MCF 10A (cell line): ENCODE measurements around the gene ADCY4. TPM values are rescaled to one million over a fixed set of nuclear protein-coding genes. Genes with fewer than 3 reads are reported as not detected.

Source experiments
- BruUV-seq: library from RNA; stranded (reverse); fragments of 400-500 nt; replicated peaks from 2 replicates; lab custom pipeline; 2021; lab: Mats Ljungman, UMichigan
- CTCF ChIA-PET: fragments of 300-600 bp; sonication (Branson Sonifier 250); formaldehyde crosslinking; extraction: SDS; loops from one replicate; lab custom pipeline; 2021; ENCODE audit warnings: antibody characterized with exemption, inconsistent platforms; lab: Yijun Ruan, JAX
- POLR2A ChIA-PET: fragments of 300-600, 350-650 bp; sonication (Branson Sonifier 250); formaldehyde crosslinking; extraction: SDS; loops from one replicate; lab custom pipeline; 2020; ENCODE audit warnings: antibody characterized with exemption, inconsistent platforms; lab: Yijun Ruan, JAX
- DNase-seq: peaks from one replicate; pipeline ENCODE4 v3.0.0-alpha.2; 2018; ENCODE audit not compliant: unreplicated experiment
- H3K27ac Mint-ChIP-seq: one replicate; pipeline ENCODE4 v1.8.0; 2022; ENCODE audit warnings: mild to moderate bottlenecking, low read depth, mixed read lengths; ENCODE audit not compliant: unreplicated experiment
- H3K27me3 Mint-ChIP-seq: one replicate; pipeline ENCODE4 v1.8.0; 2022; ENCODE audit warnings: mixed read lengths; ENCODE audit not compliant: insufficient read depth, unreplicated experiment
- H3K36me3 Mint-ChIP-seq: one replicate; pipeline ENCODE4 v1.8.0; 2022; ENCODE audit warnings: mild to moderate bottlenecking, moderate library complexity, mixed read lengths; ENCODE audit not compliant: insufficient read depth, unreplicated experiment
- H3K4me1 Mint-ChIP-seq: one replicate; pipeline ENCODE4 v1.8.0; 2022; ENCODE audit warnings: mixed read lengths; ENCODE audit not compliant: insufficient read depth, unreplicated experiment
- H3K4me3 Mint-ChIP-seq: one replicate; pipeline ENCODE4 v1.8.0; 2022; ENCODE audit warnings: mild to moderate bottlenecking, moderate library complexity, mixed read lengths; ENCODE audit not compliant: unreplicated experiment
- H3K9me3 Mint-ChIP-seq: one replicate; pipeline ENCODE4 v1.8.0; 2022; ENCODE audit warnings: mixed read lengths; ENCODE audit not compliant: unreplicated experiment
- CTCF ChIP-seq: fragments of 200-600 bp; IDR thresholded peaks from one replicate; pipeline ENCODE4 v1.8.0; 2022; ENCODE audit warnings: antibody characterized with exemption, mild to moderate bottlenecking; ENCODE audit not compliant: unreplicated experiment
- intact Hi-C: fragments of 100-400 bp; cut with micrococcal nuclease; formaldehyde crosslinking; loops from 2 replicates; pipeline ENCODE4 v1.14.1; 2022
- total RNA-seq: library from RNA; stranded (reverse); gene quantifications from 2 replicates; pipeline ENCODE4 v1.2.3, GENCODE V29; 2022

Gene ADCY4
- total RNA-seq, 1 experiment from 2014 or later: not detected

GRCh38 chr14:24273422-24273998 is 61.4 kb downstream of the ADCY4 start:
- intact Hi-C loops: no loop called here
- DNase-seq: peak; percentile 62
- no peak for TF ChIP-seq CTCF
- peaks cover 12% of the 10 kb centered on the region for H3K36me3 Mint-ChIP-seq
- peaks cover 36% of the 10 kb centered on the region for H3K4me1 Mint-ChIP-seq
- no TSS peak for BruUV-seq
- no peaks in the 10 kb centered on the region for H3K27me3 Mint-ChIP-seq
- POLR2A ChIA-PET: interaction anchor here (0.6 to 9.5 kb wide), 30 partner anchors 9 to 1178 kb away, joined by 3 to 146 read pairs (median 6); partner anchors contain the start of genes AP1G2, C14orf119, CHMP4A and DCAF11
- peaks cover 5% of the 10 kb centered on the region for H3K9me3 Mint-ChIP-seq
- H3K4me3 Mint-ChIP-seq: peak overlapping the region; percentile 26
- H3K27ac Mint-ChIP-seq: peak overlapping the region; percentile 16
- CTCF ChIA-PET: interaction anchor here (0.6 to 32.3 kb wide), 19 partner anchors 8 to 169 kb away, joined by 3 to 457 read pairs (median 7); partner anchors contain the start of genes CIDEB, DHRS1, LTB4R2 and MDP1

GRCh38 chr14:24272467-24272866 is 62.4 kb downstream of the ADCY4 start:
- BruUV-seq: no TSS peak
- H3K4me1 Mint-ChIP-seq: peaks cover 32% of the 10 kb centered on the region
- ChIA-PET CTCF (interaction anchor here (0.6 to 32.3 kb wide), 14 partner anchors 8 to 1596 kb away, joined by 3 to 457 read pairs (median 8); partner anchors contain the start of genes CIDEB, DHRS1, LTB4R2 and NOP9), POLR2A (interaction anchor here (0.8 to 9.5 kb wide), 18 partner anchors 8 to 159 kb away, joined by 3 to 146 read pairs (median 8); partner anchors contain the start of genes CIDEB, DCAF11, DHRS1 and LTB4R2)
- no peaks in the 10 kb centered on the region for H3K9me3 Mint-ChIP-seq
- intact Hi-C loops: no loop called here
- peak overlapping the region; percentile 89 for H3K4me3 Mint-ChIP-seq
- no peak for DNase-seq
- H3K27me3 Mint-ChIP-seq: no peaks in the 10 kb centered on the region
- no peak for TF ChIP-seq CTCF
- peaks cover 14% of the 10 kb centered on the region for H3K36me3 Mint-ChIP-seq
- peak overlapping the region; percentile 16 for H3K27ac Mint-ChIP-seq

- no peak for TF ChIP-seq CTCF
- no peak for DNase-seq
- Mint-ChIP-seq H3K27me3 (no peaks in the 10 kb centered on the region), H3K9me3 (no peaks in the 10 kb centered on the region), H3K4me1 (peaks cover 38% of the 10 kb centered on the region), H3K27ac (peak overlapping the region; percentile 16), H3K36me3 (peaks cover 14% of the 10 kb centered on the region), H3K4me3 (peak overlapping the region; percentile 89)
- CTCF ChIA-PET: interaction anchor here (0.6 to 32.3 kb wide), 10 partner anchors 9 to 1595 kb away, joined by 3 to 457 read pairs (median 6); partner anchors contain the start of genes CIDEB, DHRS1, LTB4R2 and NOP9
- POLR2A ChIA-PET: interaction anchor here (0.7 to 9.5 kb wide), 26 partner anchors 7 to 160 kb away, joined by 3 to 146 read pairs (median 6); partner anchors contain the start of genes CHMP4A, CIDEB, DCAF11 and DHRS1
- intact Hi-C loops: loop anchor here (1.0 kb wide), 2 partner anchors 25 to 30 kb away; partner anchors contain the start of gene TINF2
- BruUV-seq: TSS peak; percentile 49
Measured at GRCh38 chr14:24271834-24272263, 63.0 kb downstream of the ADCY4 start.
